H9 (cell line): ENCODE measurements around the gene PIANP. TPM values are rescaled to one million over a fixed set of nuclear protein-coding genes. Genes with fewer than 3 reads are reported as not detected.

Experiments used
- DNase-seq: peaks from one replicate; pipeline ENCODE4 v3.0.0-alpha.2; 2017
- H2AFZ ChIP-seq: one replicate; pipeline ENCODE4 v1.6.1; 2013; ENCODE audit warnings: mild to moderate bottlenecking, low read length, control low read depth, moderate library complexity
- H2AK5ac ChIP-seq: 2 replicates; pipeline ENCODE4 v1.6.1; 2013; ENCODE audit warnings: low read length, control low read depth, mixed read lengths; ENCODE audit not compliant: insufficient read length
- H2BK120ac ChIP-seq: one replicate; pipeline ENCODE4 v1.6.1; 2013; ENCODE audit warnings: low read depth, mild to moderate bottlenecking, low read length, control low read depth, inconsistent platforms; ENCODE audit not compliant: poor library complexity, severe bottlenecking
- H2BK12ac ChIP-seq: 2 replicates; pipeline ENCODE4 v1.6.1; 2013; ENCODE audit warnings: low read length, control low read depth, mixed read lengths, low read depth; ENCODE audit not compliant: insufficient read length
- H2BK15ac ChIP-seq: 2 replicates; pipeline ENCODE4 v1.6.1; 2013; ENCODE audit warnings: low read depth, low read length, control low read depth
- H2BK20ac ChIP-seq: one replicate; pipeline ENCODE4 v1.6.1; 2013; ENCODE audit warnings: low read depth, mild to moderate bottlenecking, low read length, control low read depth, inconsistent platforms; ENCODE audit not compliant: poor library complexity, severe bottlenecking
- H2BK5ac ChIP-seq: 2 replicates; pipeline ENCODE4 v1.6.1; 2013; ENCODE audit warnings: low read length, control low read depth, mixed read lengths; ENCODE audit not compliant: insufficient read length
- H3K14ac ChIP-seq: 2 replicates; pipeline ENCODE4 v1.6.1; 2013; ENCODE audit warnings: low read length, control low read depth; ENCODE audit not compliant: insufficient read depth
- H3K18ac ChIP-seq: 2 replicates; pipeline ENCODE4 v1.6.1; 2013; ENCODE audit warnings: low read depth, mild to moderate bottlenecking, mixed read lengths, low read length, control low read depth; ENCODE audit not compliant: insufficient read length
- H3K23ac ChIP-seq: 2 replicates; pipeline ENCODE4 v1.6.1; 2013; ENCODE audit warnings: low read length, control low read depth, mixed read lengths, low read depth; ENCODE audit not compliant: insufficient read length
- H3K23me2 ChIP-seq: 2 replicates; pipeline ENCODE4 v1.6.1; 2013; ENCODE audit warnings: low read depth, mild to moderate bottlenecking, mixed read lengths, low read length, control low read depth; ENCODE audit not compliant: insufficient read length, poor library complexity, severe bottlenecking
- H3K27ac ChIP-seq: 2 replicates; pipeline ENCODE4 v1.5.1; 2013; ENCODE audit warnings: low read length, control low read depth, mixed read lengths, low read depth; ENCODE audit not compliant: insufficient read length
- H3K27me3 ChIP-seq: 2 replicates; pipeline ENCODE4 v1.6.1; 2013; ENCODE audit warnings: low read length, control low read depth, inconsistent platforms; ENCODE audit not compliant: insufficient read depth
- H3K4ac ChIP-seq: 2 replicates; pipeline ENCODE4 v1.6.1; 2013; ENCODE audit warnings: low read depth, mild to moderate bottlenecking, control low read depth, inconsistent platforms, low read length, moderate library complexity
- H3K4me1 ChIP-seq: 2 replicates; pipeline ENCODE4 v1.6.1; 2013; ENCODE audit warnings: low read length, control low read depth, inconsistent platforms; ENCODE audit not compliant: insufficient read depth
- H3K4me2 ChIP-seq: 2 replicates; pipeline ENCODE4 v1.6.1; 2013; ENCODE audit warnings: low read length, control low read depth, mixed read lengths; ENCODE audit not compliant: insufficient read length, insufficient read depth
- H3K56ac ChIP-seq: 2 replicates; pipeline ENCODE4 v1.6.1; 2013; ENCODE audit warnings: low read depth, mild to moderate bottlenecking, mixed read lengths, low read length, control low read depth; ENCODE audit not compliant: insufficient read length
- H3K79me1 ChIP-seq: 2 replicates; pipeline ENCODE4 v1.6.1; 2013; ENCODE audit warnings: low read depth, mild to moderate bottlenecking, moderate library complexity, low read length, control low read depth, inconsistent platforms; ENCODE audit not compliant: insufficient read depth, poor library complexity, severe bottlenecking
- H3K79me2 ChIP-seq: 2 replicates; pipeline ENCODE4 v1.6.1; 2013; ENCODE audit warnings: low read length, control low read depth, inconsistent platforms; ENCODE audit not compliant: insufficient read depth
- H3K9ac ChIP-seq: 2 replicates; pipeline ENCODE4 v1.6.1; 2013; ENCODE audit warnings: low read length, control low read depth, mixed read lengths; ENCODE audit not compliant: insufficient read length; ENCODE audit errors: extremely low read depth
- H3K9me3 ChIP-seq: one replicate; pipeline ENCODE4 v1.6.1; 2013; ENCODE audit warnings: low read depth, low read length, inconsistent platforms; ENCODE audit not compliant: control insufficient read depth
- H3T11ph ChIP-seq: one replicate; pipeline ENCODE4 v1.6.1; 2013; ENCODE audit warnings: mild to moderate bottlenecking, low read length, control low read depth, inconsistent platforms
- H4K20me1 ChIP-seq: one replicate; pipeline ENCODE4 v1.6.1; 2013; ENCODE audit not compliant: control insufficient read depth, insufficient read length, insufficient read depth
- H4K5ac ChIP-seq: 2 replicates; pipeline ENCODE4 v1.6.1; 2013; ENCODE audit warnings: low read depth, mild to moderate bottlenecking, mixed read lengths, low read length, control low read depth; ENCODE audit not compliant: insufficient read length
- H4K8ac ChIP-seq: replicated peaks from 2 replicates; pipeline ENCODE4 v1.6.1; 2013; ENCODE audit warnings: low read length, control low read depth, mixed read lengths, low read depth; ENCODE audit not compliant: insufficient read length
- H4K91ac ChIP-seq: 2 replicates; pipeline ENCODE4 v1.6.1; 2013; ENCODE audit warnings: low read depth, mild to moderate bottlenecking, moderate library complexity, mixed read lengths, low read length, control low read depth; ENCODE audit not compliant: insufficient read length
- H3K27ac Mint-ChIP-seq, 3 experiments: 2 replicates in 2 of 3; 3 replicates in 1 of 3; pipeline ENCODE4 v1.8.0; 2020 to 2021; ENCODE audit warnings: mixed read lengths in 3 of 3, mild to moderate bottlenecking in 1 of 3, moderate library complexity in 1 of 3
- H3K27me3 Mint-ChIP-seq: 2 replicates; pipeline ENCODE4 v1.8.0; 2021; ENCODE audit warnings: low read depth, mild to moderate bottlenecking, moderate library complexity, mixed read lengths
- H3K36me3 Mint-ChIP-seq, 3 experiments: 2 replicates in 2 of 3; 3 replicates in 1 of 3; pipeline ENCODE4 v1.8.0; 2020 to 2021; ENCODE audit warnings: low read depth in 3 of 3, mixed read lengths in 3 of 3; ENCODE audit not compliant: insufficient read depth in 1 of 3
- H3K4me1 Mint-ChIP-seq, 2 experiments: 2 replicates each; pipeline ENCODE4 v1.8.0; 2020; ENCODE audit warnings: mixed read lengths in 2 of 2
- H3K4me3 Mint-ChIP-seq, 2 experiments: 2 replicates in 1 of 2; 3 replicates in 1 of 2; pipeline ENCODE4 v1.8.0; 2020 to 2021; ENCODE audit warnings: mild to moderate bottlenecking in 2 of 2, mixed read lengths in 2 of 2, moderate library complexity in 1 of 2
- H3K9me3 Mint-ChIP-seq, 2 experiments: 2 replicates in 1 of 2; 3 replicates in 1 of 2; pipeline ENCODE4 v1.8.0; 2020; ENCODE audit warnings: mild to moderate bottlenecking in 2 of 2, mixed read lengths in 2 of 2, moderate library complexity in 1 of 2
- WGBS: extraction: QIAGEN DNeasy Blood & Tissue Kit; methylation state at CpG from one replicate; pipeline ENCODE4 v1.1.7; 2013; ENCODE audit warnings: missing lambda C conversion rate, low lambda C conversion rate, mixed read lengths; ENCODE audit not compliant: insufficient read length; ENCODE audit errors: extremely low coverage; 5-methylcytosine and 5-hydroxymethylcytosine counted together
- total RNA-seq: library from RNA; stranded (reverse); gene quantifications from 2 replicates; pipeline ENCODE4 v1.2.1, GENCODE V29; 2021
- TF ChIP-seq, protein P1 (sequence below): fragments of 200-600 bp; sonication (generic); conservative IDR thresholded peaks from 3 replicates; pipeline ENCODE4 v1.8.0; 2021; ENCODE audit warnings: antibody characterized with exemption, mild to moderate bottlenecking

PIANP gene
- total RNA-seq, 1 experiment from 2014 or later: 6.6 TPM

DNA sequence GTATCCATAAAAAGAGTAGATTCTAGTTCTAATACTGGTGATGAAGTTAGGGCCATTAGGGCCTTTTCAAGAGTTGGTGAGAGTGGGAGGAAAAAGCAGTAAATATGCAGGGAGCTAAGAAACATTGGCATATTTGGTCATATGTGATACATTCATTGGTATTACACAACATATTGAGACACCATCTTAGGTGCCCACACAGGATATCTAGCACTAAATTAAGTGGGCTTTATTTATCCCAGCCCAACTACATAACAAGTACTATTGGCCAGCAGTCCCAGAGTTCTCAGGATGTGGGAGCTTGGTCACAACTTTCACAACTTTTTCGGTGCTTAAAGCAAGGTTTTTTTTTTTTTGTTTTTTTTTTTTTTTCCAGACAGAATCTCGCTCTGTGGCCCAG lies 35.7 kb downstream of the PIANP start:
- Histone ChIP-seq H3K23me2 (peaks cover 4% of the 10 kb centered on the region), H4K91ac (no peak overlapping the region), H3K14ac (no peak overlapping the region), H2AK5ac (no peak overlapping the region), H3K27ac (no peak overlapping the region), H2BK15ac (no peak overlapping the region), H4K20me1 (no peaks in the 10 kb centered on the region), H2BK20ac (no peak overlapping the region), H3K79me2 (no peaks in the 10 kb centered on the region), H2BK120ac (no peak overlapping the region), H2AFZ (no peak overlapping the region), H3K18ac (no peak overlapping the region), H3K56ac (no peak overlapping the region), H2BK5ac (no peak overlapping the region), H3K9ac (no peak overlapping the region), H3K23ac (no peak overlapping the region), H3T11ph (no peak overlapping the region), H2BK12ac (no peak overlapping the region), H3K4me2 (no peak overlapping the region), H4K5ac (no peak overlapping the region), H3K27me3 (no peaks in the 10 kb centered on the region), H4K8ac (no peak overlapping the region), H3K9me3 (no peaks in the 10 kb centered on the region), H3K4me1 (no peaks in the 10 kb centered on the region), H3K4ac (no peak overlapping the region), H3K79me1 (no peaks in the 10 kb centered on the region)
- WGBS: no CpG with 5 or more reads among the region's 2 CpGs
- Mint-ChIP-seq H3K27ac (no peak overlapping the region), H3K4me3 (no peak overlapping the region), H3K36me3 (peaks cover 19 to 39% (median 24%) of the 10 kb centered on the region in 3 experiments), H3K4me1 (peaks cover 10% of the 10 kb centered on the region in 2 experiments), H3K27me3 (no peaks in the 10 kb centered on the region; the same call in 1 of the 2 replicates), H3K9me3 (no peaks in the 10 kb centered on the region)
- TF ChIP-seq, protein P1, sequence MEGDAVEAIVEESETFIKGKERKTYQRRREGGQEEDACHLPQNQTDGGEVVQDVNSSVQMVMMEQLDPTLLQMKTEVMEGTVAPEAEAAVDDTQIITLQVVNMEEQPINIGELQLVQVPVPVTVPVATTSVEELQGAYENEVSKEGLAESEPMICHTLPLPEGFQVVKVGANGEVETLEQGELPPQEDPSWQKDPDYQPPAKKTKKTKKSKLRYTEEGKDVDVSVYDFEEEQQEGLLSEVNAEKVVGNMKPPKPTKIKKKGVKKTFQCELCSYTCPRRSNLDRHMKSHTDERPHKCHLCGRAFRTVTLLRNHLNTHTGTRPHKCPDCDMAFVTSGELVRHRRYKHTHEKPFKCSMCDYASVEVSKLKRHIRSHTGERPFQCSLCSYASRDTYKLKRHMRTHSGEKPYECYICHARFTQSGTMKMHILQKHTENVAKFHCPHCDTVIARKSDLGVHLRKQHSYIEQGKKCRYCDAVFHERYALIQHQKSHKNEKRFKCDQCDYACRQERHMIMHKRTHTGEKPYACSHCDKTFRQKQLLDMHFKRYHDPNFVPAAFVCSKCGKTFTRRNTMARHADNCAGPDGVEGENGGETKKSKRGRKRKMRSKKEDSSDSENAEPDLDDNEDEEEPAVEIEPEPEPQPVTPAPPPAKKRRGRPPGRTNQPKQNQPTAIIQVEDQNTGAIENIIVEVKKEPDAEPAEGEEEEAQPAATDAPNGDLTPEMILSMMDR: no peak
- no peak for DNase-seq
